ENCODE measurements around the gene DACT2.
"Not testable (repeated sequence)": the region's sequence is repeated elsewhere in the genome, so short reads cannot be mapped to it uniquely, and the experiment has no call there.

DACT2 gene

GRCh38 chr6:168280020-168280898, 39.3 kb downstream of the DACT2 start:
- no peak for DNase-seq (ENCODE audit: low read depth)

- DNase-seq (ENCODE audit: low read depth) = no peak
These were observed 40.1 kb downstream of the DACT2 start for GRCh38 chr6:168279403-168279935.

GRCh38 chr6:168278904-168279303, 40.7 kb downstream of the DACT2 start:
- DNase-seq (ENCODE audit: low read depth) = no peak

- DNase-seq (ENCODE audit: low read depth) = no peak
These were observed 42.3 kb downstream of the DACT2 start for GRCh38 chr6:168277274-168277669.

GRCh38 chr6:168276576-168277273, 42.9 kb downstream of the DACT2 start:
- no peak for DNase-seq (ENCODE audit: low read depth)

- DNase-seq (ENCODE audit: low read depth) = no peak
These were observed 44.4 kb downstream of the DACT2 start for GRCh38 chr6:168275168-168275567.

- DNase-seq (ENCODE audit: low read depth) = no peak
These were observed 45.3 kb downstream of the DACT2 start for GRCh38 chr6:168274037-168274952.

GRCh38 chr6:168273441-168274036, 46.0 kb downstream of the DACT2 start:
- no peak for DNase-seq (ENCODE audit: low read depth)

- DNase-seq (ENCODE audit: low read depth) = no peak
These were observed 46.9 kb downstream of the DACT2 start for GRCh38 chr6:168272415-168273325.

- no peak for DNase-seq (ENCODE audit: low read depth)
These were observed 49.1 kb downstream of the DACT2 start for GRCh38 chr6:168270274-168271172.

- no peak for DNase-seq (ENCODE audit: low read depth)
These were observed 49.9 kb downstream of the DACT2 start for GRCh38 chr6:168269455-168270243.

- DNase-seq (ENCODE audit: low read depth) = no peak
These were observed 50.8 kb downstream of the DACT2 start for GRCh38 chr6:168268755-168269154.

GRCh38 chr6:168267779-168268178, 51.8 kb downstream of the DACT2 start:
- not testable (repeated sequence) for DNase-seq (ENCODE audit: low read depth)

GRCh38 chr6:168265827-168266815, 53.5 kb downstream of the DACT2 start:
- DNase-seq (ENCODE audit: low read depth) = no peak

GRCh38 chr6:168265394-168265793, 54.2 kb downstream of the DACT2 start:
- no peak for DNase-seq (ENCODE audit: low read depth)

- DNase-seq (ENCODE audit: low read depth) = no peak
These were observed 54.8 kb downstream of the DACT2 start for GRCh38 chr6:168264593-168265335.

Measured in stromal cell of bone marrow (primary cell).